HEK293 (cell line): ENCODE results near the gene TMEM196.

Experiments used
- CTCF ChIA-PET: fragments of 350-600 bp; formaldehyde crosslinking; extraction: SDS; loops from one replicate; lab custom pipeline; 2021; ENCODE audit warnings: antibody characterized with exemption; lab: Yijun Ruan, JAX
- POLR2A ChIA-PET: fragments of 300-600 bp; formaldehyde crosslinking; extraction: SDS; loops from one replicate; lab custom pipeline; 2020; ENCODE audit warnings: antibody characterized with exemption, inconsistent platforms; lab: Yijun Ruan, JAX
- H3K27ac ChIP-seq: fragments of 200-500 bp; sonication (Bioruptor generic); 2 replicates; pipeline ENCODE4 v1.5.1; 2014; ENCODE audit warnings: low read depth, low read length, control low read depth, inconsistent platforms; ENCODE audit errors: extremely low read depth
- H3K36me3 ChIP-seq, 2 experiments: fragments of 200-500 bp in 1 of 2; sonication (Bioruptor generic) in 1 of 2; 1 replicate in 1 of 2; 2 replicates in 1 of 2; pipeline ENCODE4 v1.5.1; 2014 to 2017; ENCODE audit warnings: inconsistent platforms in 2 of 2, low read length in 2 of 2; ENCODE audit not compliant: control insufficient read depth in 2 of 2, insufficient read depth in 1 of 2
- H3K4me1 ChIP-seq: fragments of 200-500 bp; sonication (Bioruptor generic); 2 replicates; pipeline ENCODE4 v1.5.1; 2014; ENCODE audit warnings: mild to moderate bottlenecking, low read length, inconsistent platforms; ENCODE audit not compliant: control insufficient read depth, insufficient read depth
- H3K4me3 ChIP-seq: 2 replicates; pipeline ENCODE4 v1.5.1; 2011; ENCODE audit warnings: low read depth, mild to moderate bottlenecking, control low read depth, low read length, moderate library complexity
- H3K9me3 ChIP-seq: fragments of 200-500 bp; sonication (Bioruptor generic); 2 replicates; pipeline ENCODE4 v1.5.1; 2014; ENCODE audit warnings: low read depth, low read length, inconsistent platforms; ENCODE audit not compliant: control insufficient read depth, insufficient read depth
- EGR2 ChIP-seq: fragments of 450-650 bp; formaldehyde crosslinking; IDR thresholded peaks from 2 replicates; pipeline ENCODE4 v1.5.1; 2016; ENCODE audit warnings: low read depth, missing biosample characterization, missing genetic modification characterization
- PRDM1 ChIP-seq: fragments of 450-650 bp; formaldehyde crosslinking; IDR thresholded peaks from 2 replicates; pipeline ENCODE4; 2016; ENCODE audit warnings: missing biosample characterization, missing genetic modification characterization
- PRDM2 ChIP-seq: fragments of 450-650 bp; formaldehyde crosslinking; IDR thresholded peaks from 2 replicates; pipeline ENCODE4 v1.5.1; 2016; ENCODE audit warnings: missing biosample characterization, missing genetic modification characterization, borderline replicate concordance
- PRDM6 ChIP-seq: fragments of 450-650 bp; formaldehyde crosslinking; IDR thresholded peaks from 2 replicates; pipeline ENCODE4 v1.5.1; 2017; ENCODE audit warnings: missing biosample characterization, missing genetic modification characterization
- ZFP37 ChIP-seq: fragments of 450-650 bp; formaldehyde crosslinking; IDR thresholded peaks from 2 replicates; pipeline ENCODE4 v1.5.1; 2016; ENCODE audit warnings: missing biosample characterization, missing genetic modification characterization
- ZNF133 ChIP-seq: fragments of 450-650 bp; formaldehyde crosslinking; IDR thresholded peaks from 2 replicates; pipeline ENCODE4 v1.5.1; 2016; ENCODE audit warnings: missing biosample characterization, missing genetic modification characterization
- ZNF169 ChIP-seq: fragments of 450-650 bp; formaldehyde crosslinking; IDR thresholded peaks from 2 replicates; pipeline ENCODE4 v1.5.1; 2016; ENCODE audit warnings: missing biosample characterization, missing genetic modification characterization
- ZNF23 ChIP-seq: fragments of 450-650 bp; formaldehyde crosslinking; IDR thresholded peaks from 2 replicates; pipeline ENCODE4 v1.5.1; 2016; ENCODE audit warnings: missing biosample characterization, missing genetic modification characterization, borderline replicate concordance
- ZNF302 ChIP-seq: fragments of 450-650 bp; formaldehyde crosslinking; IDR thresholded peaks from 2 replicates; pipeline ENCODE4 v1.5.1; 2016; ENCODE audit warnings: missing biosample characterization, missing genetic modification characterization, low read depth
- ZNF398 ChIP-seq: fragments of 450-650 bp; formaldehyde crosslinking; IDR thresholded peaks from 2 replicates; pipeline ENCODE4 v1.5.1; 2017; ENCODE audit warnings: missing biosample characterization, missing genetic modification characterization
- ZNF518A ChIP-seq: fragments of 450-650 bp; formaldehyde crosslinking; conservative IDR thresholded peaks from 2 replicates; pipeline ENCODE4 v1.5.1; 2016; ENCODE audit warnings: low read depth, missing biosample characterization, missing genetic modification characterization
- ZNF580 ChIP-seq: fragments of 450-650 bp; formaldehyde crosslinking; IDR thresholded peaks from 2 replicates; pipeline ENCODE4 v1.5.1; 2016; ENCODE audit warnings: missing biosample characterization, missing genetic modification characterization
- ZNF629 ChIP-seq: fragments of 450-650 bp; formaldehyde crosslinking; IDR thresholded peaks from 2 replicates; pipeline ENCODE4 v1.5.1; 2017; ENCODE audit warnings: missing biosample characterization, missing genetic modification characterization
- ZNF707 ChIP-seq: fragments of 450-650 bp; formaldehyde crosslinking; IDR thresholded peaks from 2 replicates; pipeline ENCODE4 v1.5.1; 2016; ENCODE audit warnings: missing biosample characterization, missing genetic modification characterization
- ZSCAN23 ChIP-seq: fragments of 450-650 bp; formaldehyde crosslinking; IDR thresholded peaks from 2 replicates; pipeline ENCODE4 v1.5.1; 2016; ENCODE audit warnings: missing biosample characterization, missing genetic modification characterization

The TMEM196 gene

GRCh38 chr7:19815546-19815945, 42.1 kb upstream of the TMEM196 start:
- Histone ChIP-seq H3K9me3 (no peaks in the 10 kb centered on the region), H3K36me3 (no peaks in the 10 kb centered on the region)

GRCh38 chr7:19814776-19815175, 41.4 kb upstream of the TMEM196 start:
- Histone ChIP-seq H3K4me3 (no peak overlapping the region), H3K36me3 (no peaks in the 10 kb centered on the region), H3K4me1 (no peaks in the 10 kb centered on the region), H3K9me3 (no peaks in the 10 kb centered on the region), H3K27ac (no peak overlapping the region)
- ChIA-PET CTCF (no interaction called here), POLR2A (no interaction called here)
- TF ChIP-seq PRDM6 (tag by site-specific recombination) (no peak), ZSCAN23 (no peak), ZNF23 (tag by site-specific recombination) (no peak), ZNF133 (tag by site-specific recombination) (no peak), PRDM2 (tag by site-specific recombination) (no peak), PRDM1 (no peak), ZNF398 (tag by site-specific recombination) (no peak), ZNF629 (tag by site-specific recombination) (no peak), EGR2 (tag by site-specific recombination) (no peak), ZNF169 (no peak), ZNF707 (tag by site-specific recombination) (no peak), ZNF302 (no peak)

More at GRCh38 chr7:19815546-19815945, 42.1 kb upstream of the TMEM196 start:
- CTCF ChIA-PET, result interaction anchor here (0.6 kb wide), 1 partner anchor 1150 kb away, joined by 4 read pairs; no protein-coding TSS in a partner anchor
- TF ChIP-seq ZFP37 (no peak), ZNF518A (tag by site-specific recombination) (no peak), ZNF580 (tag by site-specific recombination) (no peak)
- TF ChIP-seq, all 188 proteins: peak for 0
- Histone ChIP-seq H3K4me3 (no peak overlapping the region), H3K4me1 (no peaks in the 10 kb centered on the region), H3K27ac (no peak overlapping the region)
- POLR2A ChIA-PET, result no interaction called here
